ENCODE results near the gene TWIST1.

TWIST1 gene

GRCh38 chr7:19101909-19102308, 15.5 kb downstream of the TWIST1 start:
- H3K27me3 ChIP-seq (replicated peaks; ENCODE audit: control insufficient read depth, insufficient read depth, low read length), result peaks cover 3% of the 10 kb centered on the region
- TF ChIP-seq, protein P1, sequence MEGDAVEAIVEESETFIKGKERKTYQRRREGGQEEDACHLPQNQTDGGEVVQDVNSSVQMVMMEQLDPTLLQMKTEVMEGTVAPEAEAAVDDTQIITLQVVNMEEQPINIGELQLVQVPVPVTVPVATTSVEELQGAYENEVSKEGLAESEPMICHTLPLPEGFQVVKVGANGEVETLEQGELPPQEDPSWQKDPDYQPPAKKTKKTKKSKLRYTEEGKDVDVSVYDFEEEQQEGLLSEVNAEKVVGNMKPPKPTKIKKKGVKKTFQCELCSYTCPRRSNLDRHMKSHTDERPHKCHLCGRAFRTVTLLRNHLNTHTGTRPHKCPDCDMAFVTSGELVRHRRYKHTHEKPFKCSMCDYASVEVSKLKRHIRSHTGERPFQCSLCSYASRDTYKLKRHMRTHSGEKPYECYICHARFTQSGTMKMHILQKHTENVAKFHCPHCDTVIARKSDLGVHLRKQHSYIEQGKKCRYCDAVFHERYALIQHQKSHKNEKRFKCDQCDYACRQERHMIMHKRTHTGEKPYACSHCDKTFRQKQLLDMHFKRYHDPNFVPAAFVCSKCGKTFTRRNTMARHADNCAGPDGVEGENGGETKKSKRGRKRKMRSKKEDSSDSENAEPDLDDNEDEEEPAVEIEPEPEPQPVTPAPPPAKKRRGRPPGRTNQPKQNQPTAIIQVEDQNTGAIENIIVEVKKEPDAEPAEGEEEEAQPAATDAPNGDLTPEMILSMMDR (IDR thresholded peaks at IDR 0.05; ENCODE audit: insufficient read depth, low read length, poor library complexity, severe bottlenecking), result no peak
- DNase-seq (ENCODE audit: extremely low read depth, insufficient read length), result no peak
- no peak overlapping the region for H3K4me3 ChIP-seq (replicated peaks; ENCODE audit: low read depth, low read length)
- H3K36me3 ChIP-seq (ENCODE audit: control insufficient read depth, insufficient read depth, low read length), result no peaks in the 10 kb centered on the region

- H3K36me3 ChIP-seq (ENCODE audit: control insufficient read depth, insufficient read depth, low read length), result no peaks in the 10 kb centered on the region
- DNase-seq (ENCODE audit: extremely low read depth, insufficient read length), result no peak
- TF ChIP-seq, protein P1 (IDR thresholded peaks at IDR 0.05; ENCODE audit: insufficient read depth, low read length, poor library complexity, severe bottlenecking), result no peak
- no peaks in the 10 kb centered on the region; the same call in 1 of the 2 replicates for H3K27me3 ChIP-seq (replicated peaks; ENCODE audit: control insufficient read depth, insufficient read depth, low read length)
- H3K4me3 ChIP-seq (replicated peaks; ENCODE audit: low read depth, low read length), result no peak overlapping the region
Observed at GRCh38 chr7:19101472-19101871, 16.0 kb downstream of the TWIST1 start.

- Histone ChIP-seq H3K27me3 (replicated peaks; ENCODE audit: control insufficient read depth, insufficient read depth, low read length) (no peaks in the 10 kb centered on the region), H3K36me3 (ENCODE audit: control insufficient read depth, insufficient read depth, low read length) (no peaks in the 10 kb centered on the region), H3K4me3 (replicated peaks; ENCODE audit: low read depth, low read length) (no peak overlapping the region)
- TF ChIP-seq, protein P1 (IDR thresholded peaks at IDR 0.05; ENCODE audit: insufficient read depth, low read length, poor library complexity, severe bottlenecking), result no peak
- no peak for DNase-seq (ENCODE audit: extremely low read depth, insufficient read length)
Observed at GRCh38 chr7:19099924-19100323, 17.5 kb downstream of the TWIST1 start.

GRCh38 chr7:19099194-19099593, 18.2 kb downstream of the TWIST1 start:
- TF ChIP-seq, protein P1 (IDR thresholded peaks at IDR 0.05; ENCODE audit: insufficient read depth, low read length, poor library complexity, severe bottlenecking), result no peak
- DNase-seq (ENCODE audit: extremely low read depth, insufficient read length), result no peak
- Histone ChIP-seq H3K4me3 (replicated peaks; ENCODE audit: low read depth, low read length) (no peak overlapping the region), H3K36me3 (ENCODE audit: control insufficient read depth, insufficient read depth, low read length) (no peaks in the 10 kb centered on the region), H3K27me3 (replicated peaks; ENCODE audit: control insufficient read depth, insufficient read depth, low read length) (no peaks in the 10 kb centered on the region)

DNA sequence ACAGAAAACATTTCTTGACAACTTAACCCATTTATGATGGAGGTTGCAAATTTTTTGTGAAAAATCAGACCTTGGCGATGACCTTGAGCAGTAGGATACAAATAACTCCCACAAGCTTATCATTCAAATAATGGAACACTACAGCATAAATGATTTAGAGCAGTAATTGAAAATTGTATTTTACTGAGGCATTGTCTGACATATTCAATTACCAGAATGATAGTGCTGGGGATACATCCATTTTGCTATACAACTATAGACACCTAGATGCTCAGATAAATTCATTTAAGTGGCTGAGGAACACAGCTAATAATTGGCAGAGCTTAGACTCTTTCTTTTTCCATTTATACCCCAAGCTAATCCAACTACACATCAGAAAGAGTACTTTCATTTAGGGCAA, 18.9 kb downstream of the TWIST1 start:
- H3K27me3 ChIP-seq (replicated peaks; ENCODE audit: control insufficient read depth, insufficient read depth, low read length), result no peaks in the 10 kb centered on the region
- DNase-seq (ENCODE audit: extremely low read depth, insufficient read length), result no peak
- no peaks in the 10 kb centered on the region for H3K36me3 ChIP-seq (ENCODE audit: control insufficient read depth, insufficient read depth, low read length)
- no peak overlapping the region for H3K4me3 ChIP-seq (replicated peaks; ENCODE audit: low read depth, low read length)
- TF ChIP-seq, protein P1 (IDR thresholded peaks at IDR 0.05; ENCODE audit: insufficient read depth, low read length, poor library complexity, severe bottlenecking), result no peak
